ENCODE results near the gene C12orf42.
"Not testable (repeated sequence)": the region's sequence is repeated elsewhere in the genome, so short reads cannot be mapped to it uniquely, and the experiment has no call there.

Gene C12orf42

GRCh38 chr12:103494734-103495468 is 867 bp downstream of the C12orf42 start:
- DNase-seq: no peak

GRCh38 chr12:103494051-103494733 is 1.6 kb downstream of the C12orf42 start:
- no peak for DNase-seq

- DNase-seq: no peak
Observed at GRCh38 chr12:103493199-103493598, 2.6 kb downstream of the C12orf42 start.

- no peak for DNase-seq
Observed at GRCh38 chr12:103482365-103482764, 13.4 kb downstream of the C12orf42 start.

- DNase-seq: no peak
Observed at GRCh38 chr12:103475073-103475472, 20.7 kb downstream of the C12orf42 start.

GRCh38 chr12:103470664-103471063 is 25.1 kb downstream of the C12orf42 start:
- no peak for DNase-seq

GRCh38 chr12:103469719-103470118 is 26.0 kb downstream of the C12orf42 start:
- DNase-seq: no peak

- no peak for DNase-seq
Observed at GRCh38 chr12:103468837-103469236, 26.9 kb downstream of the C12orf42 start.

- no peak for DNase-seq
Observed at GRCh38 chr12:103462675-103463074, 33.1 kb downstream of the C12orf42 start.

GRCh38 chr12:103457471-103457870 is 38.3 kb downstream of the C12orf42 start:
- no peak for DNase-seq

- DNase-seq: no peak
Observed at GRCh38 chr12:103456006-103456405, 39.8 kb downstream of the C12orf42 start.

GRCh38 chr12:103455020-103455763 is 40.6 kb downstream of the C12orf42 start:
- DNase-seq: peak; percentile 21

GRCh38 chr12:103444983-103445382 is 50.8 kb downstream of the C12orf42 start:
- DNase-seq: no peak

- peak; percentile 11 for DNase-seq
Observed at GRCh38 chr12:103442822-103443221, 52.9 kb downstream of the C12orf42 start.

GRCh38 chr12:103442182-103442555 is 53.6 kb downstream of the C12orf42 start:
- DNase-seq: no peak

- DNase-seq: peak; percentile 39
Observed at GRCh38 chr12:103441437-103442181, 54.2 kb downstream of the C12orf42 start.

- not testable (repeated sequence) for DNase-seq
Observed at GRCh38 chr12:103434165-103435105, 61.3 kb downstream of the C12orf42 start.

GRCh38 chr12:103431950-103432349 is 63.8 kb downstream of the C12orf42 start:
- no peak for DNase-seq

- DNase-seq: no peak
Observed at GRCh38 chr12:103431387-103431786, 64.4 kb downstream of the C12orf42 start.

GRCh38 chr12:103425674-103426073 is 70.1 kb downstream of the C12orf42 start:
- not testable (repeated sequence) for DNase-seq

GRCh38 chr12:103424849-103425586 is 70.8 kb downstream of the C12orf42 start:
- DNase-seq: not testable (repeated sequence)
